DMS114 treated with DMSO at 0.1 percent for 48 hours (cell line): ENCODE results near the gene ACOT6.
"Not testable (repeated sequence)": the region's sequence is repeated elsewhere in the genome, so short reads cannot be mapped to it uniquely, and the experiment has no call there.

Experiments used
- DNase-seq: peaks from one replicate; lab custom pipeline; 2025; ENCODE audit not compliant: unreplicated experiment; lab: John Stamatoyannopoulos, UW

The ACOT6 gene

GRCh38 chr14:73612339-73613045, at the start of gene ACOT6:
Gene ACOT6, plus strand, starts transcription at chr14:73612517. Its CDS starts 55 bp downstream, at chr14:73612572.
- peak; percentile 61 for DNase-seq

- not testable (repeated sequence) for DNase-seq
Measured at GRCh38 chr14:73562696-73563095, 49.6 kb upstream of the ACOT6 start.

- DNase-seq: not testable (repeated sequence)
Measured at GRCh38 chr14:73566431-73566830, 45.9 kb upstream of the ACOT6 start.

GRCh38 chr14:73566935-73567334, 45.4 kb upstream of the ACOT6 start:
- DNase-seq: not testable (repeated sequence)

- no peak for DNase-seq
Measured at GRCh38 chr14:73567358-73567757, 45.0 kb upstream of the ACOT6 start.

GRCh38 chr14:73567951-73568885, 44.1 kb upstream of the ACOT6 start:
- DNase-seq: no peak

- not testable (repeated sequence) for DNase-seq
Measured at GRCh38 chr14:73568886-73569184, 43.5 kb upstream of the ACOT6 start.

GRCh38 chr14:73569185-73569958, 42.9 kb upstream of the ACOT6 start, which contains the start of gene ACOT2:
Gene ACOT2, plus strand, starts transcription at chr14:73569213. Its CDS starts 28 bp downstream, at chr14:73569241.
- DNase-seq: peak; percentile 82

GRCh38 chr14:73570913-73571312, 41.4 kb upstream of the ACOT6 start:
- DNase-seq: not testable (repeated sequence)

- DNase-seq: not testable (repeated sequence)
Measured at GRCh38 chr14:73573034-73573433, 39.3 kb upstream of the ACOT6 start.

- not testable (repeated sequence) for DNase-seq
Measured at GRCh38 chr14:73573740-73574139, 38.6 kb upstream of the ACOT6 start.

GRCh38 chr14:73574251-73574650, 38.1 kb upstream of the ACOT6 start:
- DNase-seq: not testable (repeated sequence)

GRCh38 chr14:73576391-73576790, 35.9 kb upstream of the ACOT6 start:
- no peak for DNase-seq

GRCh38 chr14:73577214-73577613, 35.1 kb upstream of the ACOT6 start:
- not testable (repeated sequence) for DNase-seq

- not testable (repeated sequence) for DNase-seq
Measured at GRCh38 chr14:73582102-73582979, 30.0 kb upstream of the ACOT6 start.

GRCh38 chr14:73588695-73589094, 23.6 kb upstream of the ACOT6 start:
- no peak for DNase-seq

- no peak for DNase-seq
Measured at GRCh38 chr14:73589116-73589515, 23.2 kb upstream of the ACOT6 start.

GRCh38 chr14:73590673-73591004, 21.7 kb upstream of the ACOT6 start:
- DNase-seq: not testable (repeated sequence)

- peak; percentile 18 for DNase-seq
Measured at GRCh38 chr14:73591690-73592449, 20.4 kb upstream of the ACOT6 start, which contains the start of gene ACOT4. Gene ACOT4, plus strand, starts transcription at chr14:73591873. Its CDS starts 87 bp downstream, at chr14:73591960.
